Adrenal gland (tissue), 5 donors: ENCODE data around the gene ABCC11.
"Not testable (repeated sequence)": the region's sequence is repeated elsewhere in the genome, so short reads cannot be mapped to it uniquely, and the experiment has no call there.

ENCODE experiments used
- POLR2A ChIP-seq, 2 donors: fragments of 450-650 bp; IDR thresholded peaks; one replicate each; pipeline ENCODE4 v1.6.1; 2017; ENCODE audit warnings: antibody characterized with exemption in 2 of 2, mild to moderate bottlenecking in 2 of 2, moderate library complexity in 1 of 2
- TF ChIP-seq, protein P1 (sequence below), 6 experiments: fragments of 450-650 bp in 4 of 6; fragments of 200-600 bp in 2 of 6; sonication (generic) in 1 of 6; IDR thresholded peaks; 1 replicate in 5 of 6; 2 replicates in 1 of 6; pipeline versions ENCODE4 v1.5.1 to v1.8.0; 2016 to 2021; ENCODE audit warnings: antibody characterized with exemption in 6 of 6, mild to moderate bottlenecking in 2 of 6, moderate library complexity in 1 of 6
- donor health status: DM: no; HTN: no; CAD: no.

GRCh38 chr16:48240147-48240546 lies 7.2 kb downstream of the ABCC11 start:
- TF ChIP-seq, protein P1, sequence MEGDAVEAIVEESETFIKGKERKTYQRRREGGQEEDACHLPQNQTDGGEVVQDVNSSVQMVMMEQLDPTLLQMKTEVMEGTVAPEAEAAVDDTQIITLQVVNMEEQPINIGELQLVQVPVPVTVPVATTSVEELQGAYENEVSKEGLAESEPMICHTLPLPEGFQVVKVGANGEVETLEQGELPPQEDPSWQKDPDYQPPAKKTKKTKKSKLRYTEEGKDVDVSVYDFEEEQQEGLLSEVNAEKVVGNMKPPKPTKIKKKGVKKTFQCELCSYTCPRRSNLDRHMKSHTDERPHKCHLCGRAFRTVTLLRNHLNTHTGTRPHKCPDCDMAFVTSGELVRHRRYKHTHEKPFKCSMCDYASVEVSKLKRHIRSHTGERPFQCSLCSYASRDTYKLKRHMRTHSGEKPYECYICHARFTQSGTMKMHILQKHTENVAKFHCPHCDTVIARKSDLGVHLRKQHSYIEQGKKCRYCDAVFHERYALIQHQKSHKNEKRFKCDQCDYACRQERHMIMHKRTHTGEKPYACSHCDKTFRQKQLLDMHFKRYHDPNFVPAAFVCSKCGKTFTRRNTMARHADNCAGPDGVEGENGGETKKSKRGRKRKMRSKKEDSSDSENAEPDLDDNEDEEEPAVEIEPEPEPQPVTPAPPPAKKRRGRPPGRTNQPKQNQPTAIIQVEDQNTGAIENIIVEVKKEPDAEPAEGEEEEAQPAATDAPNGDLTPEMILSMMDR (IDR thresholded peaks at IDR 0.05): not testable (repeated sequence)
- TF ChIP-seq POLR2A (IDR thresholded peaks at IDR 0.05): not testable (repeated sequence)
